Ascending aorta (tissue), 2 donors: ENCODE data around the gene MRM2. TPM values are rescaled to one million over a fixed set of nuclear protein-coding genes. Genes with fewer than 3 reads are reported as not detected.

Source experiments
- DNase-seq, 2 donors: peaks; one replicate each; pipeline ENCODE4 v3.0.0-alpha.2; 2019; ENCODE audit warnings: low spot score in 2 of 2
- H3K27ac ChIP-seq, 2 donors: fragments of 200-600 bp; sonication (generic); one replicate each; pipeline ENCODE4 v1.5.1; 2016 to 2017; ENCODE audit warnings: mild to moderate bottlenecking in 1 of 2
- H3K27me3 ChIP-seq: fragments of 200-600 bp; sonication (generic); one replicate; pipeline ENCODE4 v1.5.1; 2017
- H3K36me3 ChIP-seq, 2 donors: fragments of 200-600 bp; sonication (generic); one replicate each; pipeline ENCODE4 v1.5.1; 2016
- H3K4me1 ChIP-seq, 2 donors: fragments of 200-600 bp; sonication (generic); one replicate each; pipeline ENCODE4 v1.5.1; 2016 to 2017; ENCODE audit warnings: mild to moderate bottlenecking in 1 of 2
- H3K4me3 ChIP-seq, 2 donors: fragments of 200-600 bp; sonication (generic); one replicate each; pipeline ENCODE4 v1.5.1; 2016 to 2017; ENCODE audit warnings: mild to moderate bottlenecking in 1 of 2
- H3K9me3 ChIP-seq, 2 donors: fragments of 200-600 bp; sonication (generic); one replicate each; pipeline ENCODE4 v1.5.1; 2016
- intact Hi-C: fragments of 100-400 bp; cut with DNase I; formaldehyde crosslinking; loops from one replicate; pipeline ENCODE4 v1.15.1; 2023
- total RNA-seq: library from RNA; depleted of rRNA; stranded (reverse); fragments of >200 nt; gene quantifications from one replicate; pipeline ENCODE4 v1.1.0, GENCODE V29; 2016
- TF ChIP-seq, protein P1 (sequence below), 3 experiments: fragments of 200-600 bp in 2 of 3; fragments of 450-650 bp in 1 of 3; sonication (generic) in 2 of 3; IDR thresholded peaks; one replicate each; pipeline ENCODE4 v1.5.1; 2016 to 2019; ENCODE audit warnings: antibody characterized with exemption in 3 of 3, mild to moderate bottlenecking in 1 of 3, moderate library complexity in 1 of 3

MRM2 gene
- total RNA-seq, 1 donor from 2014 or later = 6.7 TPM

- intact Hi-C loops = no loop called here
- DNase-seq = no peak
- H3K36me3 ChIP-seq = peaks cover 7 to 26% of the 10 kb centered on the region in 2 donors
Measured at GRCh38 chr7:2200584-2200980, 41.4 kb downstream of the MRM2 start.

DNA sequence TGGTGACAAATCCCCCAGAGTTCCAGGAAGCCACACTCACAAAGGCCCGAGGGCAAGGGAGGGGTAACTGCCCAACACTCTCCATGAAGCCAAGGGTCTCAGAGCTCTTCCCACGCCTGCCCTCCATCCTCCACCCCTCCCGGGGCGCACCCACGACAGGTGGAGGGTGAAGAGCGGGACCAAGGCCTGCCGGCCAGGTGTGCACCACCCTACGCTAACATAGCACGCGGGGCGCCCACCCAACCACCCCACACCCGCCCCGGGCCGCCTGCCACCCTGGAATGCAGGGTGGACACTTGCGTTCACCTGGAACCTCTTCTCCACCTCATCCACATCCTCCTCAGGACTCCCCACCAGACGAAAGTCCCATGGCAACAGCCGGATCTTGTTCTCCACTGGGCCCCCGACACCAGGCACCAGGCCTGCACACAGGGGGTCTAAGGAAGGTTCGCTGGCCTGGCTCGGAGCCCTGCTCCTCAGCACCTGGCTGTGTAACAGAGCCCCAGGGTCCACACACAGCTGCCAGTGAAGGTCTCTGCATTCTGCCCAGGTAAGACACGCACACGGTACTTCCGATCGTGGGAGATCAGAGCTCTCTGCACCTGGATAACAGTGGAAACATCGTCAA is 41.9 kb downstream of the MRM2 start:
- intact Hi-C loops = no loop called here
- Histone ChIP-seq H3K4me1 (peaks cover 0 to under 1% of the 10 kb centered on the region in 2 donors), H3K27ac (no peak overlapping the region), H3K27me3 (no peaks in the 10 kb centered on the region), H3K9me3 (no peaks in the 10 kb centered on the region), H3K36me3 (peaks cover 8 to 29% of the 10 kb centered on the region in 2 donors), H3K4me3 (no peak overlapping the region)
- TF ChIP-seq, protein P1, sequence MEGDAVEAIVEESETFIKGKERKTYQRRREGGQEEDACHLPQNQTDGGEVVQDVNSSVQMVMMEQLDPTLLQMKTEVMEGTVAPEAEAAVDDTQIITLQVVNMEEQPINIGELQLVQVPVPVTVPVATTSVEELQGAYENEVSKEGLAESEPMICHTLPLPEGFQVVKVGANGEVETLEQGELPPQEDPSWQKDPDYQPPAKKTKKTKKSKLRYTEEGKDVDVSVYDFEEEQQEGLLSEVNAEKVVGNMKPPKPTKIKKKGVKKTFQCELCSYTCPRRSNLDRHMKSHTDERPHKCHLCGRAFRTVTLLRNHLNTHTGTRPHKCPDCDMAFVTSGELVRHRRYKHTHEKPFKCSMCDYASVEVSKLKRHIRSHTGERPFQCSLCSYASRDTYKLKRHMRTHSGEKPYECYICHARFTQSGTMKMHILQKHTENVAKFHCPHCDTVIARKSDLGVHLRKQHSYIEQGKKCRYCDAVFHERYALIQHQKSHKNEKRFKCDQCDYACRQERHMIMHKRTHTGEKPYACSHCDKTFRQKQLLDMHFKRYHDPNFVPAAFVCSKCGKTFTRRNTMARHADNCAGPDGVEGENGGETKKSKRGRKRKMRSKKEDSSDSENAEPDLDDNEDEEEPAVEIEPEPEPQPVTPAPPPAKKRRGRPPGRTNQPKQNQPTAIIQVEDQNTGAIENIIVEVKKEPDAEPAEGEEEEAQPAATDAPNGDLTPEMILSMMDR (IDR thresholded peaks at IDR 0.05) = no peak
- no peak for DNase-seq

More at GRCh38 chr7:2200584-2200980, 41.4 kb downstream of the MRM2 start:
- TF ChIP-seq, protein P1 (IDR thresholded peaks at IDR 0.05) = no peak
- H3K27ac ChIP-seq = no peak overlapping the region
- H3K4me3 ChIP-seq = no peak overlapping the region
- H3K9me3 ChIP-seq = no peaks in the 10 kb centered on the region
- peaks cover 0 to 4% of the 10 kb centered on the region in 2 donors for H3K4me1 ChIP-seq
- no peaks in the 10 kb centered on the region for H3K27me3 ChIP-seq

- no peak overlapping the region for H3K27ac ChIP-seq
- H3K4me3 ChIP-seq = no peak overlapping the region
- H3K36me3 ChIP-seq = peaks cover 8 to 29% of the 10 kb centered on the region in 2 donors
- intact Hi-C loops = no loop called here
- DNase-seq = no peak
- H3K9me3 ChIP-seq = no peaks in the 10 kb centered on the region
- no peaks in the 10 kb centered on the region for H3K27me3 ChIP-seq
- no peaks in the 10 kb centered on the region for H3K4me1 ChIP-seq
- TF ChIP-seq, protein P1 (IDR thresholded peaks at IDR 0.05) = no peak
Measured at GRCh38 chr7:2199528-2199927, 42.5 kb downstream of the MRM2 start.

DNA sequence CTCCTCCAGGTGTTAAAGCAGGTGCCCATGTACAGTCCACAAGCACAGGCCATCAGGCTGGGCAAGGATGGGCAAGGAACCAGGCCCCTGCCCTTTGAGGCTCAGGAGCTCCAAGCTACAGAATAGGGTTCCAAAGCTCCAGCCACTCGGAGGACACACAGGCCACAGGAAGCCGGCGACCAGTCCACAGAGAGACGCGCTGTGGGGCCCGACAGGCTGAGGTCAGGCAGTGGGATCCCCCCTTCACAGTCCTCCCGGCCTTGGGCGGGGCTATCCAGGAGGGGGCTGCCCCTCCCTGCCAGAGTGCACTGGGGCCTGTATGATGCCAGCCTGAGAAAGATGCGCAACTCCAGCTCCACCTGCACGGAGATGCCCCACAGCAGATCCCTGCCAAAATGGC is 43.2 kb downstream of the MRM2 start:
- Histone ChIP-seq H3K4me3 (no peak overlapping the region), H3K27me3 (no peaks in the 10 kb centered on the region), H3K9me3 (no peaks in the 10 kb centered on the region), H3K4me1 (no peaks in the 10 kb centered on the region), H3K36me3 (peaks cover 8 to 29% of the 10 kb centered on the region in 2 donors), H3K27ac (no peak overlapping the region)
- intact Hi-C loops = no loop called here
- TF ChIP-seq, protein P1 (IDR thresholded peaks at IDR 0.05) = no peak
- no peak for DNase-seq

DNA sequence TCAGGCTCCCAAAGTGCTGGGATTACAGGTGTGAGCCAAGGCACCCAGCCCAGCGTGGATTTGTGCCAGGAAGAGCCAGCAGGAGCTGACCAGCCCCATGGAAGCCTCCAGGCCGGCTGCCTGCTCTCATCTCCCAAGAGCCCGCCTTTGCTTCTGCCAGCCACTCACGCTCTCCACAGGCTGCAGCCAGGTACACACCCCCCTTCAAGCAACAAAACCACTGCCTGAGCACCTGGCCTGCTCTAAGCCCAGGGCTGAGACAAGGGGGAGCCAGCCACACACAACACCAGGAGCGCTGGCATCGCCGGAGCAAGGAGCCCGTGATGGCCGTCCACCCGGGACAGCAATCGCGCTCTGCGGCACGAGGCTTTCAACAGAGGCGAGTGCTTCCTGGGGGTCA is 43.8 kb downstream of the MRM2 start:
- Histone ChIP-seq H3K4me3 (no peak overlapping the region), H3K36me3 (peaks cover 8 to 29% of the 10 kb centered on the region in 2 donors), H3K27me3 (no peaks in the 10 kb centered on the region), H3K4me1 (no peaks in the 10 kb centered on the region), H3K27ac (no peak overlapping the region), H3K9me3 (no peaks in the 10 kb centered on the region)
- TF ChIP-seq, protein P1 (IDR thresholded peaks at IDR 0.05) = no peak
- no peak for DNase-seq
- intact Hi-C loops = no loop called here
